K562 (cell line): Measurements from ENCODE around the gene CTAGE8.
"Not testable (repeated sequence)": the region's sequence is repeated elsewhere in the genome, so short reads cannot be mapped to it uniquely, and the experiment has no call there.

ENCODE experiments used
- DNMT1 ChIP-seq: fragments of 450-650 bp; IDR thresholded peaks from 2 replicates; pipeline ENCODE4 v1.6.1; 2016; ENCODE audit warnings: antibody characterized with exemption, mild to moderate bottlenecking
- KLF6 ChIP-seq: fragments of 250-450 bp; sonication (Bioruptor Pico); IDR thresholded peaks from 2 replicates; pipeline ENCODE4 v1.4.0; 2020; ENCODE audit warnings: mild to moderate bottlenecking, moderate library complexity, borderline replicate concordance
- TF ChIP-seq, protein P1 (sequence below): fragments of 250-450 bp; sonication (Bioruptor Pico); IDR thresholded peaks from 2 replicates; pipeline ENCODE4 v1.8.0; 2021; ENCODE audit warnings: mild to moderate bottlenecking, moderate library complexity
- TF ChIP-seq, protein P2 (sequence below), 3 experiments: IDR thresholded peaks in 2 of 3; conservative IDR thresholded peaks in 1 of 3; 2 replicates each; pipeline ENCODE4 v1.5.1; 2011 to 2012; ENCODE audit warnings: low read length in 3 of 3, mild to moderate bottlenecking in 3 of 3, control low read depth in 2 of 3, improper control_type of control experiment in 1 of 3, inconsistent platforms in 1 of 3, low read depth in 1 of 3, mixed read lengths in 1 of 3, moderate library complexity in 1 of 3; ENCODE audit not compliant: insufficient read depth in 2 of 3

DNA sequence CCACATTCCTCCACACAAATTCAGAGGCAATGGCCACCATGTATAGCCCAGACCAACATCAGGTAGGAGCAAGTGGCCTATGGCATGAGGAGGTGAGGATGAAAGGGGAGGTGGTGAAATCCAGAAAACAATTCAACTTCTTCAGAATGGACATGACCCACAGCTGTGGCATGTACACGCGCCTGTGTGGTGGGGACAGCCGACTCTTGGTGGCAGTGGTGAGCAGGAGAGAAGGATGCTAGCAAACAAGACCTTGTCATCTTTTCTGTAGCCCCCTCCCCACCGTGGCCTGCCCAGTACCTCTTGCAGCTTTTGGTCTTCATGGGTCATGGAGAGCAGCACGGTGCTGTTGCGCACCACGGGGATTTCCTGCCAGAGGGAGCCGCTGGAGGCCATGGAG, 12.9 kb upstream of the CTAGE8 start:
- TF ChIP-seq, protein P1, sequence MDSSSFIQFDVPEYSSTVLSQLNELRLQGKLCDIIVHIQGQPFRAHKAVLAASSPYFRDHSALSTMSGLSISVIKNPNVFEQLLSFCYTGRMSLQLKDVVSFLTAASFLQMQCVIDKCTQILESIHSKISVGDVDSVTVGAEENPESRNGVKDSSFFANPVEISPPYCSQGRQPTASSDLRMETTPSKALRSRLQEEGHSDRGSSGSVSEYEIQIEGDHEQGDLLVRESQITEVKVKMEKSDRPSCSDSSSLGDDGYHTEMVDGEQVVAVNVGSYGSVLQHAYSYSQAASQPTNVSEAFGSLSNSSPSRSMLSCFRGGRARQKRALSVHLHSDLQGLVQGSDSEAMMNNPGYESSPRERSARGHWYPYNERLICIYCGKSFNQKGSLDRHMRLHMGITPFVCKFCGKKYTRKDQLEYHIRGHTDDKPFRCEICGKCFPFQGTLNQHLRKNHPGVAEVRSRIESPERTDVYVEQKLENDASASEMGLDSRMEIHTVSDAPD (CRISPR knock-in tag) = not testable (repeated sequence)
- TF ChIP-seq KLF6, DNMT1: not testable (repeated sequence)
- TF ChIP-seq, protein P2, sequence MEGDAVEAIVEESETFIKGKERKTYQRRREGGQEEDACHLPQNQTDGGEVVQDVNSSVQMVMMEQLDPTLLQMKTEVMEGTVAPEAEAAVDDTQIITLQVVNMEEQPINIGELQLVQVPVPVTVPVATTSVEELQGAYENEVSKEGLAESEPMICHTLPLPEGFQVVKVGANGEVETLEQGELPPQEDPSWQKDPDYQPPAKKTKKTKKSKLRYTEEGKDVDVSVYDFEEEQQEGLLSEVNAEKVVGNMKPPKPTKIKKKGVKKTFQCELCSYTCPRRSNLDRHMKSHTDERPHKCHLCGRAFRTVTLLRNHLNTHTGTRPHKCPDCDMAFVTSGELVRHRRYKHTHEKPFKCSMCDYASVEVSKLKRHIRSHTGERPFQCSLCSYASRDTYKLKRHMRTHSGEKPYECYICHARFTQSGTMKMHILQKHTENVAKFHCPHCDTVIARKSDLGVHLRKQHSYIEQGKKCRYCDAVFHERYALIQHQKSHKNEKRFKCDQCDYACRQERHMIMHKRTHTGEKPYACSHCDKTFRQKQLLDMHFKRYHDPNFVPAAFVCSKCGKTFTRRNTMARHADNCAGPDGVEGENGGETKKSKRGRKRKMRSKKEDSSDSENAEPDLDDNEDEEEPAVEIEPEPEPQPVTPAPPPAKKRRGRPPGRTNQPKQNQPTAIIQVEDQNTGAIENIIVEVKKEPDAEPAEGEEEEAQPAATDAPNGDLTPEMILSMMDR (IDR thresholded peaks at IDR 0.05 in 2 of 3, conservative IDR thresholded peaks at IDR 0.05 in 1 of 3; ENCODE audit: insufficient read depth in 2 of 3, low read depth in 1 of 3, low read length in 3 of 3) = not testable (repeated sequence)
